NCI-H1436 (cell line): ENCODE measurements around the gene RIN3.

Experiments
- DNase-seq: peaks from one replicate; lab custom pipeline; 2025; lab: John Stamatoyannopoulos, UW

Gene RIN3

DNA sequence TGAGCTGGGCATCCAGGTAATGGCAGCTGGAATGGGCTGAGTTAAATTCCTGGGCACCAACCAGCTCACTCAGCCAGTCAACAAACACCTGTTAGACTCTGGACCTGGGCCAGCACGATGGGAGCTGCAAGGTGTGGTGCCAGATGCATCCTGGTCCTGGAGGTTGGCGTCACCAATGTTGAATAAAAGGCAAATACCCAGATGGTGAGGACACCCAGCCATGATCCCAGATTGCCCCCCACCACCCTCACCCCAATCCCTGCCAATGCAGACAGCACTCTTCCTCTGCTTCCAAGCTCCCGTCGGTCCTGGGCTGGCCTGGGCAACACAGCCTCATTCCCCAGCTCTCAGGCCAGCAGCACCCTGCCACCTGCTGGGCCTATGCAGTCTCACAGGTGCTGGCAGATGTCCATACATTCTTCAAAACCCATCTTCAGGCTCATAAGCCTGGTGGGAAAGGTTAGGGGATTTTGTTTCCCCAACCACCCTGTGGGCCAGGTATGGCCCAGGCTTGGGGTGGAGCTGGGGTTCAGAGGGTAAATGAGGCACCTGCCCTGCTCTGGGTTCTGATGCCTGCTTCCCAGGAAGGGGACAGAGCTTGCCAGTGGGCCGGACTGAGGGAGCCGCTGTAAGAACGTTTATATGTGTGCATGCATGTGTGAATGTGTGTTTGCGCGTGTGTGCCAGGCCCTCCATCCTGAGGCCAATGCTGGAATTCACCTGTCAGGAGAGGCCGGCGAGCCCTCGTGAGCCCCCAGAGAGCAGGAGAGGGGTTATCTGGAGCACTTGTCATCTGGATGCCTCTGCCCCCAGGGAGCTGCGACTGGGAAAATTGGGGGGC is 176.8 kb downstream of the RIN3 start:
- DNase-seq = peak; percentile 65

DNA sequence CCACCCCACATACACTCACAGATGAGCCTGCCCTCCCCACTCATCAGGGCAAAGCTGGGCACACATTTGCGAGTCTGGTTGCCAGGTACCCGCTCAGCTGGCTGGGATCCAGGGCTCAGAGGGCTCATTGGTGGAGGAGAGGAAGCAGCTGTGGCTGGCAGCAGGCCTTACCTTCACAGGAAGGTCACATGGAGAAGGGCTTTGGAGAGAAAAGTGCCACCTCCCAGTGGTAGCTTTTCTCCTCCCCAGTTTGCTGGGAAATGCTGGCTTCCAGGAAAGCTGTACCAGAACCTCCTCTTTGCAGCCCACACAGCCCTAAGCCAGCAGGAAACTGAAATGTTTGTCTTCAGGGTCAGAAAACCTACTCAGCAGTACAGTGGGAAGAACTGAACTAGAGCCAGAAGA is 179.2 kb downstream of the RIN3 start:
- peak; percentile 83 for DNase-seq

DNA sequence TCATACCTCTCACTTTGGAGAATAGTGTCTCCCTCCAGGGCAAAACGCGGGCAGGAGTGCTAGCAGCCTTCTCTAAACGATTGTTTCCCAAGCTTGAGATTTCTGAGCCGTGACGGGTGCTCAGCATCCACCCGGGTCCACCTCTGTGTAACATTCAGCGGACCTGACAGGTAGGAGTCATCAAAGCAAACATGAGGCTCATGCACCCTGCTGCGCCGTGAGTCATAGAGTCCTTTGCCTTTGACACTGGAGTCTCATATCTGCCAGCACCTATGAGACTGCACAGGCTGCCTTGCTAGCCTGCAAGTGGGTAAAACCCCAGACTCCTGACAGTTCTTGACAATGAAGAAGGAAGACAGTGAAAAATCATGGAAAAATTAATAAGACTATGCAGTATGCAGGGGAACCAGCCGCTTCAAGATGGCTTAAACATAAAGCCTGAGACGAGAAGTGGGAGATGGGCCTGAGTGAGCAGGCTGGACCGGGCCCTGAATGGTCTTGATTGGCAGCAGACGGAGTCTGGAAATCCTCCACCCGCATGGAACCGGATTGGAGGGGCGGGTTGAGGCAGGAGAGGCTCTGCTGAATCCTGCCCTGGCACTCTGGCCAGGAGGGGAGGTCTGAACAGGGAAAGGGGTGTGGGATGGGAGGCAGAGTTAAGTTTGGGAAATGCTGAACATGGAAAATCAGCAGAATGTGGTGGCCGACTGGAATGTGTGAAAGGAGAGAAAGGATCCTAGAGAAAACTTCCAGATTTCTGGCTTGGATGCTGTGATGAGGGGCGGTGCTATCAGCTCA is 180.6 kb downstream of the RIN3 start:
- no peak for DNase-seq

DNA sequence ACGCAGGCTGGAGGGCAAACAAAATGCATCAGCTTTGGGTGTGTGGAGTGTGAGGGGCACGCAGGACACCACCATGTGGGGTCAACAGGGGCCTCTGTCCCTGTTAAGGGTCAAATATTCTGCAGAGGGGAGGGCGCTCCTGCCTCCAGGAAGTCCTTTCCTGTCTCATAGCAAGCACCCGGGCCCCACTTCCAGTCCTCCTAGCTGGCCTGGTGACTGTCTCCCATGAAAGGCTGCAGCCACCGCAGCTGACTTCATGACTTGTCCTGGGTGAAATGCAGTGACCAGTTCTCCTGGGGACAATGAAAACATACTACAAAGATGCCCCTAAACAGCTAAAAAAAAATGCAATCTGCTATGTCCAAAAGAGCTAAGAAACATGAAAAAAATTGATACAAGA is 181.2 kb downstream of the RIN3 start:
- DNase-seq = no peak

DNA sequence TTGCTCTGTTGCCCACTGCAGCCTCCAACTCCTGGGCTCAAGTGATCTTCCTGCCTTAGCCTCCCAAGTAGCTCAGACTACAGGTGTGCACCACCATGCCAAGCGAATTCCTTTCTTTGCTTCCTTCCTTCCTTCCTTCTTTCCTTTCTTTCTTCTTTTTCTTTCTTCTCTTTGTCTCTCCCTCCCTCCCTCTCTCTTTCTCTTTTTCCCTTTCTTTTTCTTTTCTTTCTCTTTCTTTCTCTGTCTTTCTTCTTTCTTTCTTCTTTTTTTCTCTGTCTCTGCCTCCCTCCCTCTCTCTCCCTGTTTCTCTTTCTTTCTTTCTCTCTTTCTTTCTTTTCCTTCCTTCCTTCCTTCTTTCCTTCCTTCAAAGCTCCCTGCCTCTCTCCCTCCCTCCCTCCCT is 182.0 kb downstream of the RIN3 start:
- no peak for DNase-seq

DNA sequence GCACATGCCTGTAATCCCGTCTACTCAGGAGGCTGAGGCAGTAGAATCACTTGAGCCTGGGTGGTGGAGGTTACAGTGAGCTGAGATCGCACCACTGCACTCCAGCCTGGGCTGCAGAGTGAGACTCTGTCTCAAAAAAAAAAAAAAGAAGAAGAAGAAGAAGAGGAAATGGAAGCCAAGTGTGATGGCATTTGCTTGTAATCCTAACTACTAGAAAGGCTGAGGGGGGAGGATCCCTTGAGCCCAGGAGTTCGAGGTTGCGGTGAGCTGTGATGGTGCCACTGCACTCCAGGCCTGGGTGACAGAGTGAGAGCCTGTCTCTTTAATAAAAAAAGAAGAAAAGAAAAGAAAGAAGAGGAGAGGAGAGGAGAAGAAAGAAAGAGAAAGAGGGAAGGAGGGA is 182.8 kb downstream of the RIN3 start:
- DNase-seq = no peak

DNA sequence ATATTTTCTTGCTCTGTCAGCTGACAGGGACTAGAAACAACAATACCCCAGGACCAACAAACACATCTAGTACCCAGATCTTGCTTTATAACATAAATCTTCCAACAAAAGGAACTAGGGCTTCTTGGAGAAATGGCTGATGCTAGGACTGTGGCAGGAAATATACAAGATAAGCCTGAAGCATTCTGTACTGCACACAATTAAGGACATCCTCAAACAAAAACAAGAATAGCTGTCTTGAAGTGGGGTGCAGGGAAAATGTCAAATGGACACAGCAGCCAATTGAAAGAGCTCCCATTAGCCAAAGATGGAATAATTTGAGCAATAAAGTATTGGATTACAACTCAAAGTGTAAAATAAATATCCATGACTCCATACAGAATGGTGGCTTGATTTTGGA is 184.8 kb downstream of the RIN3 start:
- no peak for DNase-seq

DNA sequence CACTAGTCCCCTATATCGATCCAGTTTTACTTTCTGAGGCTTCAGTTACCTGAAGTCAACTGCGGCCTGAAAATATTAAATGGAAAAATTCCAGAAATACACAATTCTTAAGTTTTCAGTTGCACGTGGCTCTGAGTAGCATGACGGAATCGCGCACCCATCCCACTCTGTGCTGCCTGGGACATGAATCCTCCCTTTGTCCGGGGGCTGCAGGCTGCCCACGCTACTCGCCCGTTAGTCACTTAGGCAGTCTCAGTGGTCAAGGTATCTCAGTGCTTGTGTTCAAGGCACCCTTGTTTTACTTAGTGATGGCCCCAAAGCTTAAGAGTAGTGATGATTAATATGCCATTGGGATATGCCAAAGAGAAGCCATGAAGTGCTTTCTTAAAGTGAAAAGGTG is 188.2 kb downstream of the RIN3 start:
- DNase-seq = no peak

DNA sequence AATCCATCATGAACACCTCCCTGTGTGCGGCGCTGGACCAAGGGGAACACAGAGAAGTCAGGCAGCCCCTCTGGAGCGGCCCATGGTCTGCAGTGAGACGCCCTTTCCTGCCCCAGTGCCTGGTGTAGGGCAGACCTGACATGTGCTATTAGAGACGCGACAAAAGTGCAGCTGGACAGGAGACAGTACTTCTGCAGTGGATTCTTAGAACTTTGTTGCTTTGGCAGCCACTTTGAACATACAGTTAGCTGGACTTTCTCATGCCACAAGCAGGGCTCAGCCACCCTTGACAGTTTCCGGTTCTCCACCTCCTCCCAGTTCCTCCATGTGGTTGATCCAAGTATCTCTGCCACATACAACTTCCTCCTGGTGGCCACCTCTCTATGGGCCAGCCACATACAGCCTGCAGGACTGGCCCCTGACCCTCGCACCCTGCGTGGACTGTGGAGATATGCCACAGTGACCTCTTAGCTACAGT is 188.9 kb downstream of the RIN3 start:
- no peak for DNase-seq

DNA sequence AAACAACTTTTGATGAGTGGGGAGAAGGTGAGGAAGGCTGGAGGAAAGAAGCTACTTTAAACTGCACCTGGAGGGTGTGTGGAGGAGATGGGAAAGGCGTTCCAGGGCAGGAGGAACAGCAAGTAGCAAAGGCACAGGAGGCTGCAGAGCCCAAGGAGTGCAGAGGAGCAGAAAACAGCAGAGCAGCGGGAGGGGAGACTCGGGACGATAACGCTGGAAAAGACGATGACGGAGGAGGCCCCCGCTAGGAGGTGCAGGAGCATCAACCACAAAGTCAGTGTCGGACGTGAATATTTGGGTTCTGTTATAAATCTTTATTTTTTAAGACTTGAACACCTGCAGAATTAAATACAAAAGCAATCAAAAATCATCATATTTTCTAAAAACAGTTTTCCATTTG is 189.9 kb downstream of the RIN3 start:
- no peak for DNase-seq

DNA sequence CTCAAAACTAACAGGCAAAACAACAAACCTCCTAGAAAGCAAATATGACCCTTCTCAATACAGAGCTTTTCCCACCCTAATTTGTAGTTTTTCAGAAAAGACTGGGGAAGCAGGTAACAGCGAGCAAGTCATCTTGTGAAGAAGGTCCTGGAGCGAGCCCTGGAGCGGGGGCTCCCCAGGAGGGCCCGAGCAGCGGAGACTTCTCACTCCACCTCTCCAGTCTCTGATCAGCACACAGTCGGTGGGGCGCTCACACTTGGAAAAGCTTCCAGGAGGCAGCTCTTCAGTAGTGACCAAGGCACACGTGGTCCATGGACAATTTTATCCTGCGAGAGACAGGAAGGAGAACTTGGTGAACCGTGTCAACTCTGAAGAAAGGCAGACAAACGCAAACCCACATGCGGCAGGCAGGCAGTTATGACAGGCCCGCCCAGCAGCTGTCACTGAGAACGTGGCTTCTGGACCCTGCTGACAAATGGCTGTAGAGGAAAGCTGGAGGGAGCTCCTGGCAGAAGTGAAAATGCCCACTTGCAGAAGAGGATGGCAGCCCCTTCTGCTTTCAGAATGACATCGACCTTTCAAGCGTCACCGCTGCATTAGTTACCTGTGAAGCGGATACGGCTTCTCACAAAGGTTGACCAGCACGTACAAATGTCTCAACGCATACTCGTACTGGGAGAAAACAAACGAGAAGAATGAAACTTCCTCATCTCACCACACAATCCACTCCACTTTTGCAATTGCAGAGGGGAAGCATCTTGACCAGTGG is 190.6 kb downstream of the RIN3 start:
- DNase-seq = no peak

DNA sequence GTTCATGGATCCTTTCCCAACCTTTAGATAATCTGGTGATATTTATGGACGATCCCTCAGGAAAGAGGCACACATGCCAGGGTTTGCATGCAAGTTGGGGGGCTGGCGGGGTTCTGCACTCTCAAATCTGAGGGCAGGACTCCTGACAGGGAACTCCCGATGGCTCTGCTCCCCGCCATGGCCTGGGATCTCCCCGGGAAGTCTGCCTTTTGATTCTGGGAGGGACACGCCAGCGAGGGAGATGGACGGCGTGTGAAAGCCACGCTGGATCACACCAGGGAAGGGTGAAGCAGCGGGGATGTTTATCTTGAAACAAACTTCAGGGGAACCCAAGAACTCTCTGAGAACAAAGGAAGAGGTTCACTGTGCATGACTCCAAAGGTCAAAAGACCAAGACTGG is 191.2 kb downstream of the RIN3 start:
- DNase-seq = no peak

DNA sequence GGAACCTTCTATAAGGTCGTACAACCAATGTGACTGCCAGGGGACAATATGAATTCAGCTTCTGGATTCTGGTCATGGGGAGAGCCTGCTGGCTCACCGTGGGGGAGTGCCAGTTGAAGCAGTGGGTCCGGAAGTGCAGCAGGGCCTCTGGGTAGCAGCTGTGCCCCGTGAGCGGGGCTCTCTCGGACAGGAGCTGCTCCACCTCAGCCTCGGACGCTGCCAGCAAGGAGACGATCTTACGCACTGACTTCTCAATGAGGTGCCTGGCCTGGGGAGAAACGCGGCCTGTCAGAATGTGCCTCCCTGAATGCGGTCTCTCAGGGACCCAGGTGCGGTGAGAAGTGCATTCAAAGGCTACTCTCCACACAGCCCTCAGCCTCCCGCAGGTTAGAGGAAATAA is 192.8 kb downstream of the RIN3 start:
- DNase-seq = no peak

DNA sequence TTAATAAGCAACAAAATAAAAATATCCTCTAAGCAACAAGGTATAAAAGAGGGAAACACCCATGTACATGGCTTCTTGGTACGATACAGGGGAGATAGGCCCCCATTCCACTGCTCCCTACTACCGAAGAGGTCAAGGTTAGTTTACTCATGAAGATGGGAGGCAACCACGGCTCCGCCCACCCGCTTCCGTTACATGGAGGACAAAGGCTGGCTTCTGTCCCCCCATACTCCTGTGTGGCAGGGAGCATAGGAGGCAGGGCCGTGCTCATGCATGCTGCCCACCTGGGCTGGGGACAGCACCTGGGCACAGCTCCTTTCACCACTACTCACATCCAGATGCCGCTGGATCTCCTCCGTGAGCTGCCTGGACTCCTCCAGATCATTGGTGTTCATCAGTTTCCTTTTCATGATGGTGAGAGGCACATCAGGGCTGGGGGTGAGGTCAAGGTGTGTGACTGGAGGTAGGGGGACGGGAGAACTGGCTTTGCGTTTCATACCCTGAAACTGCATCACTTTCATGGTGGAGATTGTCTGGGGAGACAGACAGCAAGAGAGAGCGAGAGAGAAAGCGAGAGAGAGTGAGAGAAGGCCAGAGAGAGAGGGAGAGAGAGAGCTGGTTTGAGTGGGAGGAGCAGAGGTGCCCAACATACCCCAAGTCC is 195.9 kb downstream of the RIN3 start:
- no peak for DNase-seq

DNA sequence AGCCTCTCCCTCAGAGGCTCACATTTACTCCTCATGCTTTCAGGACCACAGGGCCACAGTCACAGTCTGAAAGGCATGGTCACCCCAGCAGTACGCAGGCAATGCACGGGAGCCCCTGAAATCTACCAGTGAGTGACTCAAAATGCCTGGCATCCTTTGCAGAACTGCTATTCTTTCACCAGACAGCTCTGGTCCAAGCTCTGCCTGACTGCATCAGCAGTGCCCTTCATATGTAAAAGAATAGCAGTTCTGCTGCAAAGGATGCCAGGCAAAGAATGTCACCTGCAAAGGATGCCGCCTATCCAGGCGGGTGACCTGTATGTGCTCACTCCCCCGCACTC is 196.4 kb downstream of the RIN3 start:
- DNase-seq = no peak

DNA sequence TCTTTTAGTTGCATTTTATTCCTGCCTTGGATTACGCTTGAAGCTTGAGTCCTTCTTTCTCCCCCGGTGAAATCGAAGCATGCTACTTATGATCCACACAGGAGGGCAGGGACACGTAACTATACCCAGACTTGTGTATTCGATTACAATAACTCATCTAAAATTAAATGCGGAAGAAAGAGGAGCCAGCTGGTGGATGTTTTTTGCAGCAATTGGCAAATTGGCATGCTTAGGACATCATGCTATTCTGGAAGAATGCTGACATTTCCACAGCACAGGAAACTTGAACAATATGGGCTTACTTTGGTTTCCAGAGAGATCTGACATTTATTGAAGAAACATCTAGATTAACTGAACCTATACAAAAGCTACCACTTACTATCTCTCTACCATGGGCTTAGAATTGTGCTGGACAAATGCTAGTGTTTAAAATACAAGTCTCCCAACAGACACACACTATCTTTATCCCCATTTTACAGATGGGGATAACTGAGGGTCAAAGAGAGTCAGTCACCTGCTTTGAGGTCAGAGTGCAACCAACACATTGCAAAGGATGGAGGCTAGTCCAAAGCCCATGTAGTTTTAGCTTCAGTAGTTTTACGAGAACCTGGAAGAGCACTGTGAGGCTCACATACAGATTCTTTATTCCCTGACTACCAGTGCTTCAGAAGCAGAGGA is 198.5 kb downstream of the RIN3 start:
- no peak for DNase-seq

DNA sequence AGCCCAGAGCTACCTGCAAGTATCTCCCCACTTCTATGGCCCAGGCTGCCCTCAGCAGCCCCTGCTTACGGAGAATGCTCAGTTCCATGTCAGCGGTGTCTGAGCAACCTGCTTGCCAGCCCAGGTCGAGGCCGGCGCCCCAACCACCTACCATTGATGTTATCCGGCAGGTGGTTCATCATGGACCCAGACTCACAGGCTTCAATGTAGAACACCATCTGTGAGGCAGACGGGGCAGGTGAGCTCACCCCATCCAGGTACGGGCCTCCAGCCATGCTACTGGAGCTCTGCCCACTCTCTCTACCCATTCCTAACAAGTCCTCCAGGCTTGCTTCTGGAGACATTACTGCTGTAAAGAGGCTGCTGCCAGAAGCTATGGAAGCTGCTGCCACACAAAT is 199.1 kb downstream of the RIN3 start:
- no peak for DNase-seq

DNA sequence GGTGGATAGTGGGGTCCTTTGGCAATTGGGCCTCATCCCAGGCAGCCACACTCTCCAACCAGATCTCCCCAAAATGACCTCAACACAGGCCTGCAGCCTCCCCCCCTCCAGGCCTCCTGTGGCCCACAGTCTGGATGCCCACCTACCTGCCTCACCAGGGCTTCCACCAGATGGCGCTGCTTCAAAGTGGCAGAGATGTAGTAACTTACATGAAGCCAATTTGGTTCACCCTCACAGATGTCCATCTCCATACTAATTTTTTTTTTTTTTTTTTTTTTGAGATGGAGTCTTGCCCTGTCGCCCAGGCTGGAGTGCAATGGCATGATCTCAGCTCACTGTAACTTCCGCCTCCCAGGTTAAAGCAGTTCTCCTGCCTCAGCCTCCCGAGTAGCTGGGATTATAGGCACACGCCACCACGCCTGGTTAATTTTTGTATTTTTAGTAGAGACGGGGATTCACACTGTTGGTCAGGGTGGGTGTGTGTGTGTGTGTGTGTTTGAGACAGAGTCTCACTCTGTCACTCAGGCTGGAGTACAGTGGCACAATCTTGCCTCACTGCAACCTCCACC is 201.2 kb downstream of the RIN3 start:
- peak; percentile 79 for DNase-seq

DNA sequence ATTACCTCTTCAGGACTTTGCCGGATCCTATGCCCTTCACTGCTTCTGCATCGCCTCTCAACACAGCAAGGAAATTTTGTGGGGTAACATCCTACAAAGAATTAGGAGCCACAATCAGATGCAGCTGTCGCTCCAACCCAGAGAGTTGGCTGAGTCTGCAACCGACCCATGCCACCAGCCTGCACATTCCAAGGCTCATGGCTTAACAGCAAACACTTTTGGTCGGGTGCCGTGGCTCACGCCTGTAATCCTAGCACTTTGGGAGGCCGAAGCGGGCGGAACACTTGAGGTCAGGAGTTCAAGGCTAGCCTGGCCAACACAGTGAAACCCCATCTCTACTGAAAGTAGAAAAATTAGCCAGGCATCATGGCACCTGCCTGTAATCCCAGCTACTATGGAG is 202.6 kb downstream of the RIN3 start:
- no peak for DNase-seq

DNA sequence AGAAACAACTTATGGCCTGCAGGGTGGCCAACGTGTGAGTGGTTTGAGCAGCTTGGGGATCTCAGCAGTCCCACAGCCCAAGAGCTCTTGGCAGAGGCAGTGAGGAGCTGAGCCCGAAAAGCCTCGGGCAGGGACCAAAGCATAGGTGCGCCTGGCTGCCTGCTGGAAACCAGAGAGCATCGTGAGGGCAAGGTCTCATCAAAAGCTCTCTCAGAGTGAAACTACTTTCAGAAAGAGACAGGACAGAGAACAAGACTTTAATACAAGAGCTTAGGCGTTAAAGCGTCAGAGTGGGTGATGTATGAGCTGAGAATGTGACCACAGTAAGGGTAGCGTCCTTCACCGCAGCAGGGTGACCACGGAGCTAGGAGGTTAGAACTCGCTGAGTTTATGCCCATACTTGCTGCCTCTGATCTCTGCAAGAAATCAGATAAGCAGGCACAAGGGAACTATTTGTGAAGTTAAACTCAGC is 204.0 kb downstream of the RIN3 start:
- no peak for DNase-seq

DNA sequence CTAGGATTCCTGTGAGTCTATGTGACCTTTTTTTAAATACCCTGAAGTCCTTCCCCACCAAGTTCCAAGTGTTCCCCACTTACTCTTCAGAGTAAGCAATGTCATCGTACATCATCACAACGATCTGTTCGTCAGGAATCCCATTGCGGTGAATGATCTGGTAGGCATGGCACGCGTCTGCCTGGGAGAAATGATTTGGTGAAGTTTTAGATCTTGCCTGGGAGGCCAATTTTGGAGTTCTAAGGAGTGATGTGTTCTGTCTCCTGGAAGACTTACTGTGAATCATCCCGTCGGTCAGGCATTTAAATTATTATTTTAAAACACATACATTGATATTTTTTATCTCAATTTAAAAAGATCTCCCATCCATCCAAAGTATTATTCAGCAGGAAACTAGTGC is 205.1 kb downstream of the RIN3 start:
- DNase-seq = no peak
